GM18502 (cell line): ENCODE results near the gene DRGX.

ENCODE experiments used
- ATAC-seq: cut with Tn5 transposase; IDR thresholded peaks from one replicate; pipeline ENCODE4 v1.9.1; 2021; ENCODE audit warnings: mild to moderate bottlenecking; ENCODE audit not compliant: unreplicated experiment, poor library complexity

Gene DRGX

DNA sequence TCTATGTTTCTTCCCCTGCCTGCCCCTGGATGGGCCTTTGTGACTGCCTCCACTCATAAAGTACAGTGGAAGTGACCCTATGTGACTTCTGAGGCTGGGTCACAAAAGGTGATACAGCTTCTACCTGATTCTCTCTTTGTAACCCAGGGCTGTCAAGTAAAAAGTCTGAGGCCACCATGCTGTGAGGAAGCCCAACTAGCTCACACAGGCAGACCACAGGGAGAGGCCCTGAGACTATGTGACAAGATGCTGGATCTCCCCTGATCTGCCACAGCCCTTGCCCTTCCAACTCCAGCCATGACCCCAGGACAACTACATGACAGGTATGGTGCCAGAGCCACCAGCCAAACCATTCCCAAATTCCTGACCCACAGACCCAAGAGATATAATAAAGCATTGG, 45.8 kb downstream of the DRGX start:
- ATAC-seq, result no peak

DNA sequence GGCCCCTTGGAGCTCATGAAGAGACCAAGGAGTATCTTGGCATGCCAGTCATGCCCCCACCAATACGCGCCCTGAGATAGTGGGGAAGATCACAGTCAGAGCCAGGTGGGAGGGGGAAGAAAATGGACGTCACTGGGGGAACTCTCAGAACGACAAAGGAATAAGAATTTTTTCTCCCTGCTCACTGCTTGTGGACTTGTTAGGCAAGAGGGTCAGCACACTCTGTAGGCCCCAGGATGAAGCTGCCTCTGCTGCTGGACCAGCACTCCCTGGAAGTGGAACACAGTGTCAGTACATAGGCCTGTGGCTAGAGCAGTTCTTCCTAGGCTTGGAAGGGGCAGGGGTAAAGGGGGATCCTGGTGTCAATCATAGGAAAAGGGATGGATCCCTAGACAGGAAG, 46.5 kb downstream of the DRGX start:
- no peak for ATAC-seq

DNA sequence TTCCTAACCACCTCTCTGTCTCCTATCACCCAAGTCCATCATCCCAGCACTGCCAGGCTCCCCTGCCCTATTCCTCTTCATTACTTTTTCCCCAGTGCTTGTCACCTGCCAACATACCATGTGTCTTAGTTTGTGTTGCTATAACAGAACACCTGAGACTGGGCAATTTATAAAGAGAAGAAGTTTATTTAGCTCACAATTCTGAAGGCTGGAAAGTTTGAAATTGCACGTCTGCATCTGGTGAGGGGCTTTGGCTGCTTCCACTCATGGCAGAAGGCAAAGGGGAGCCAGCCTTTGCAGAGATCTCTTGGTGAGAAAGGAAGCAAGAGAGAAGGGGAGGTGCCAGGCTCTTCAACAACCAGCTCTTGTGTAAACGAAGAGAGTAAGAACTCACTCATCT, 47.3 kb downstream of the DRGX start:
- no peak for ATAC-seq

DNA sequence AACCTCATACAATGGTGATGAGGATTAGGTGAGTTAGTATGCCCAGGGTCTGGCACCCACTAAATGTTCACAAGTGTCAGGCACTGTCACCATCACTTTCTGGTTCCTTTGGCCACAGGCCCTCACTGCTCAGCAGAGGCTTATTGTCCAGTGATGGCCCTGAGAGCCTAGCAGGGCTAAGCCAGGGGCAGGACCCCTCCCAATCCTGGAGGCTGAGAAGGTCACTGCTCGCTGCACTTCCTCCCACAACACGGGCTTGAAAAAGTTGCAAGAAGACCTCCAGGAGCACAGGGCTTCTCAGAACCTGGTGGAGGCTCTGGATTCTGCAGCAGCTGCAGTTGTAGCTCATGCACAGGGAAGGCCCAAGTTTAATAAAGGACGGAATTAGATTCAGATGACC, 48.1 kb downstream of the DRGX start:
- no peak for ATAC-seq

DNA sequence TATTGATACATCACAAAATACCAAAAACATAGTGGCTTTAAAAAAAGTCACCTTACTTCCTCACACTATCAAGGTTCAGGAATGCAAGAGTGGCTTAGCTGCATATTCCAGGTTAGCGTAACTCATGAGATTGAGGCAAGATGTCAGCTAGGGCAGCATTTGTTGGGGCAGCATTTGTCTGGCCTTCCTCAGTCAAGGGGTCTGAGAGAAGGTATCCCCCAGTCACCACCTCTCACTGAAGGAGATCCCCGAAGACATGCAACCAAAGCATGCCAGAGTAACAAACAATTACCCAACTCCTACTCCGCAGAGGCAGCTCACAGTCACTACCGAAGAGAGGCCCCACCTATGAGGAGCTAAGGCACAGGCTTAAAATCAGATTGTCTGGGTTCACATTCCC, 48.5 kb downstream of the DRGX start:
- ATAC-seq, result no peak

DNA sequence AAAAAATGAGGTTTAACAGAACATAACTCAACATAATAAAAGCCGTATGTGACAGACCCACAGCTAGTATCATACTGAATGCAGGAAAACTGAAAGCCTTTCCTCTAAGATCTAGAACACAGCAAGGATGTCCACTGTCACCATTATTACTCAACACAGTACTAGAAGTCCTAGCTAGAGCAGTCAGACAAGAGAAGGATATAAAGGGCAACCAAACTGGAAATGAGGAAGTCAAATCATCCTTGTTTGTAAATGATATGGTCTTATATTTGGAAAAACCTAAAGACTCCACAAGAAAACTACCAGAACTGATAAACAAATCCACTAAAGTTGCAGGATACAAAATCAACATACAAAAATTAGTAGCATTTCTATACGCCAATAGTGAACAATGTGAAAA, 51.0 kb downstream of the DRGX start:
- no peak for ATAC-seq

DNA sequence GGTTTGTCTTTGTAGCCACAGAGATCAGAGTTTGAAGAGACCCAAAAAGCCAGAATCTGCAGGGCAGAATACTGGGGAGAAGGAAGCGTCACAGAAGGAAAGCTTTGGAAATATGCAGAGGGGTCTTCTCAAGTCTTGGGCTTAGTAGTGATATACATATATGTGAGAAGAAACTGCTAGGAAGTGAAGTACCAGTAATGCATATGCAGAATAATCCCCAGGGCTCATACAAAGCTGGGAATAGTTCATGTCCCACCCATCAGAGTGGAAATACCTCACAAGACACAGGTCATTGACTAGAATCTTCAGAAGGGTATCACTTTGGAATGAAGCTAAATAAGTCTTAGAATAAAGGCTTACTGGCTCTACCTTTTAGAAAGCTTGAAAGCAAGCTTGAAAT, 57.3 kb downstream of the DRGX start:
- ATAC-seq, result no peak

DNA sequence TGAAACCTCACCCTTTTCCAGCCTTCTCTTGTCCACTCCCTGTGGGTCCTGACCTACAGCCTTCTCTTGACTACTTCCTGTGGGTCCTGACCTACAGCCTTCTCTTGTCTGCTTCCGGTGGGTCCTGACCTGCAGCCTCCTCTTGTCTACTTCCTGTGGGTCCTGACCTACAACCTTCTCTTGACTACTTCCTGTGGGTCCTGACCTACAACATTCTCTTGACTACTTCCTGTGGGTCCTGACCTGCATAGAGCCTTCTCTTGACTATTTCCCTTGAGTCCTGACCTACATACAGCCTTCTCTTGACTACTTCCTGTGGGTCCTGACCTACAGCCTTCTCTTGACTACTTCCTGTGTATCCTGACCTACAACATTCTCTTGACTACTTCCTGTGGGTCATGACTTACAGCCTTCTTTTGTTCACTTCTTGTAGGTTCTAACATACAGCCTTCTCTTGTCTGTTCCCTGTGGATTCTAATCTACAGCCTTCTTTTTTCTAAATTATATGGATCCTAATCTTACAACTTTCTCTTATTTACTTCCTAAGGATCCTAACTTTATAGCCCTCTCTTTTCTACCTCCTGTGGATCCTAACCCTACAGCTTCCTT, 60.4 kb downstream of the DRGX start:
- no peak for ATAC-seq

DNA sequence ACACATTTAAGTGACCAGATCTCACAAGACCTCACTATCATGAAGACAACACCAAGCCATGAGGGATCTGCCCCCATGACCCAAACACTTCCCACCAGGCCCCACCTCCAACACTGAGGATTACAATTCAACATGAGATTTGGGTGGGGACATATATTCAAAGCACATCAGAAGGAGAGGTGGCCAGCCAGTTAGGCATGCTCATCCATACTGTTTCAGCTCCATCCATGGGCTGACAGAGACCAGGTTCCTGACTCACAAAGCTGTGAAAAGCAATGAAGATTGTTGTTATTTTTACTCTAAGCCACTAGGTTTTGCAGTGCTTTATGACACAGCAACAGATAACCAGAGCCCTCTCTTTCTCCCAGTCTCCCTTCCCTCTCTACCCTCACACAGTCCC, 60.9 kb downstream of the DRGX start:
- ATAC-seq, result no peak

DNA sequence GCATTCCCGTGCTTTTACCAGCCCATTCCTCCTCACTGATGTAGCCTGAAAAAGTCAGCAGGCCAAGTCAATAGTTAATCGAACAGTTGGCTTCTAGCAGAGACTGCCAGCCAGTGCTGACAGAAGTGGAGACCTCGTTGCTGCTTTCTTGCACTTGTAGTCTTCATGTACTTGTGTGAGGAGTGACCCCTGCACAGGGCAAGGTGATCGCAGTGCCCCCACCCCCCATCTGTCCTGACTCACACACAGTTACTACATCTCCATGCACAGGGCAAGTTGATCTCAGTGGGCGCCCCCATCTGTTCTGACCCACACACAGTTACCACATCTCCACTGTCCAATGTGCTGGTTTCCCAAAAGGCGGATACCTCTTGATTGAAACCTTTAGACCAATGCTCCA, 62.7 kb downstream of the DRGX start:
- no peak for ATAC-seq

DNA sequence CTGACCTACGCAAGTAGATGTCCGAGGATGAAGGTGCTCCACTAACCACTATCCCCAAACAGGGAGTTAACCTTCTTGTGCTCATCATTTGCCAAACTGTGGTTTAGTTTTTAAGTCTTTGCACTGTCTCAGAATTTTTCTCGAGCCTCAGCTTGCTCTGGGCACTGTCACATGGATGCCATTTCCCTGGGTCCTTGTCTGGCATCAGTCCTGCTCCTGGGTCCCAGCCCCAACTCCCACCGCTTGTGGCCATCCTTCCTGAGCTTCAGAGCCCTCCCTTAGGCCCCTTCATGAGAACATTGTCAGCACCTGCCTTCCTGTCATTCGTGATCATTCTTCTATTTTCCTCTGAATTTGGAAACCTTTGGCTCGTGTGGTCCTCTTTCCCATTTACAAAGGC, 63.1 kb downstream of the DRGX start:
- no peak for ATAC-seq

DNA sequence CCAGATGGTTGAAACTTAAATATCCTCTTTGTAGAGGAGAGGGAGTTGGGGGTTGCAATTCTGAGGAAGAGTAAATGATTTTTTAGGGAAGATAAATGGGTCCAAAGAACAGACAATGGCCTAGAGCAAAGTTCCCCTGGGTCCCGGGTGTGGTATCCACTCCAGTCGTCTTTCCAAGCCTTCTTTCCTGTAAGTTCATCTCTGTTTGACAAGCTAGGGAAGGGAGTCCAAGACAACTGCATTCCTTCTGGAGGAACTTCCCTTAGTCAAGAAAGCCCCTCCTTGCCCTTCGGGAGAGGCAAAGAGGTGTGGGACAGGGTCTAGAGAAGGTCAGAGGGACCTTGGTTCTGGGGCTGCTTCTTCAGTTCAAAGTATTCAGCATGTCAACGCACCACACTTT, 63.6 kb downstream of the DRGX start:
- no peak for ATAC-seq

DNA sequence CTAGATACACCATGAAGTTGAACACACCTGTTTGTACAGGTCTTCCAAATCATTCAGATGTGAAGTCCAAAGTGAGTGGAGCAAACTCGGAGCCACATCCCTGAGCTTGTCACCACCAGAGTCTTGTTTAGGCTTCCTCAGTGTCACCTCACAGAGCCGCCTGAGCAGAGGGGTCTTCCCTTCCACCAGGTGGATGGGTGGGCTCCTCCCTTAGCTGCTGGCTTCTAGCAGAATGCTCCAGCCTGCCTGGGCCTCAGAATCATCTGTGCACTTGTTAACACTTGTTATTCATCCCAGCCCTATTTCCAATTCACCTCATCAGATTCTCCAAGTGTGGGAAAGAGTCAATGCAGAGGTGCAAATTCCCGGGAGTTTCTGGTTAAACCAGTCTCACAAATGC, 64.5 kb downstream of the DRGX start:
- ATAC-seq, result no peak

DNA sequence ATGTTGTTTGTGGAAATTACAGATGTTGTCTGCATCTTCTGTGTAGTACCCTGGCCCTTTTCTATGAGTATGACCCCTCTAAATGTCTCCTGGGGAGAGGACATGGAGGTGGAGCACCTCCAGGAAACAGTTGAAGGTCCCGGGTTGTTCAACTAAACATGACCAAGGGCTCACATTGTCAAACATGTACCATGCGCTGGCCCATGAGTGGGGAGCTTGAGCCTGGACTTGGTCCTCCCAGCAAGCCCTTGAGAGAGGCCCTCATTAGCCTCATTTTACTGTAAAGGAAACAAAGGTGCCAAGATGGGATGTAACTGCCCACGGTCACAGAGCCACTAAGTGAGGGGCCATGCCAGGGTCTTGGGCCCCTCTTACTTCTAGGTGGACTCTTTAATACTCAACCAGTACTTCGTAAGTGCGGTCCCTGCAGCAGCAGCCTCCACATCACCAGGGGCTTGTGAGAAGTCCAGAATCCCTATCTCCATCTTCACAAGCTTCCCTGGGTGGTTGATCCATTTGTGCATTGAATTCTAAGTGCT, 65.7 kb downstream of the DRGX start:
- no peak for ATAC-seq

DNA sequence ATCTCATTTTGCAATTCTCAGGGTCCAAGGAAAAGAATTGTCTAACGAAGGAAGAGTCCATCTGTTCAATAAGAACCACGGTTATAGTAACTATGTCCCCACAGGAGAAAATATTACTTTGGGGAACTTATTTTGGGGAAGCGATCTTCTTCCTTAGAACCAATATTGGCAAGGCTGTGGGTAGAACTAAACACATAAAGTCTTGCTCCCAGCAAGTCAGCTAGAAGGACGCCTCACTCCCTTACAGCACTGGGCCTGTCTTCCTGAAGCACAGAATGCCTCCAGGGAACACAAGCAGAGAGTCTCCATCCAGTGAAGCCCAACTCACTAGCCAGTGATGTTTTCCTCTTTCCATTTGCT, 66.8 kb downstream of the DRGX start:
- no peak for ATAC-seq

DNA sequence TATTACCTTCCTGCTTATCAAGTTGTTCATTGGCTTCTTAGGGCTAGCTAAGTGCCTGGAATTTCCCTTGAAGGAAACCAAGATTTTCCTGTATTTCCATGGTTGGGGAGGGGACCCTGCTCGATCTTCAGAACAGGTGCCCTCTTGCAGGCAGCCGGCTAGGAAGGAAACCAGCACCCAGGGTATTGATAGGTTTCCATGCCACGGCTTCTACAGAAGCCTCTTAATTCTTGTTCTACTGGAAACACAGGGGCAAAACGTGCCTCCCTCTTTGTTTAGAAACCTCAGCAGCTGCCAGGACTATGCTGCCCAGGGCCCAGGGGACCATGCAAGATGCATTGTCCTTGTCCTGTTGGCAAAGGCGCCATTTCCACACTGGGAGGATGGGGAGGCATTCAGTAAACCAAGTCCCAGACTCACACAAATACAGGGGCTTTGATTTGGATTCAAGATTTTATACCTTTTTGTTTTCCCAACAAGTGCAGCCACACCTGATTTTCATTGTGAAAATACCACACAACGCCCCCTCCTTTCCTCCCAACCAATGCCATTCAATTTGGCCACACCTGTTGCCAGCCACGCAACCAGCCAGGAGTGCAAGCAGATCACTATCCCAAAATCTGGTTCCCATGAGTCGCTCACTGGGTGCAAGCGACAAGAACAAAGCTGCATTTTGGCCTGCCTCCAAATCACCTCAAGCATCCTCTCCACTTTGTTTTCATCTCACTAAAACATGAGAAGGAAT, 67.3 kb downstream of the DRGX start:
- no peak for ATAC-seq

DNA sequence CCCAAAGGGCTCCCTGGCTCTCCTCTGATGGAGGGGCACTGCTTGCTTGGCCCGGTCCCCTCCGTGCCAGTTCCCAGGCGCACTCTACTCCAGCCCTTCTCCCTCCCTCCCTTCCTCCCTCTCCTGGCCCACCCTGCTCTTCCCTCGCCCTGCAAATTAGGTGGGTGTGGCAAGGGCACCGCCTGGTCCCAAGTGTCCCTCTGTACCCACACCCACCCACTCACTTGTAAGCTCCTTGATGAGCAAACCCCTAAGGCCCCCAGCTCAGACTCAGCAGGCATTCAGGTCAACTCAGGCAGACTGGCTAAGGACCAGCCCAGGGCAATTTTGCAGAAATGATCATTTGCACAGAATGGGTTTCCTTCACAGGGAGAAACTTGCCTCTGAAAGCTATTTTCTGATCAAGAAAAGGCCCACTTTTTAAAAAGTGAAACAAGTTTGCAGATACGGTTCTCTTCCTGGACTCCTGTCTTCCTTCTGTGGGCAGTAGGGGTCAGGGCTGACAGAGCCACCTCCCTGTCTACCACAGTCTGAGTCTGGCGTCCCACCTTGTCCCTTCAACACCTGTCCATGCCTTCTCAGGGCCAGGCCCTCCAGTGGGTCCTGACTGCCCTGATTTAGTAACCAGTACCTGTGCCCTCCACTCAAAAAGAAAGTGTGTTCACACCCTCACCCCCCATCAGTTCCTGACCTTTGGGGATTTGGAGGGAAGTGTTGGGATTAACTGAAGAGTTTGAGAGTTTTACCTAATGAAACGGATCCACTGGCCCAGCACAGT, 68.7 kb downstream of the DRGX start:
- no peak for ATAC-seq

DNA sequence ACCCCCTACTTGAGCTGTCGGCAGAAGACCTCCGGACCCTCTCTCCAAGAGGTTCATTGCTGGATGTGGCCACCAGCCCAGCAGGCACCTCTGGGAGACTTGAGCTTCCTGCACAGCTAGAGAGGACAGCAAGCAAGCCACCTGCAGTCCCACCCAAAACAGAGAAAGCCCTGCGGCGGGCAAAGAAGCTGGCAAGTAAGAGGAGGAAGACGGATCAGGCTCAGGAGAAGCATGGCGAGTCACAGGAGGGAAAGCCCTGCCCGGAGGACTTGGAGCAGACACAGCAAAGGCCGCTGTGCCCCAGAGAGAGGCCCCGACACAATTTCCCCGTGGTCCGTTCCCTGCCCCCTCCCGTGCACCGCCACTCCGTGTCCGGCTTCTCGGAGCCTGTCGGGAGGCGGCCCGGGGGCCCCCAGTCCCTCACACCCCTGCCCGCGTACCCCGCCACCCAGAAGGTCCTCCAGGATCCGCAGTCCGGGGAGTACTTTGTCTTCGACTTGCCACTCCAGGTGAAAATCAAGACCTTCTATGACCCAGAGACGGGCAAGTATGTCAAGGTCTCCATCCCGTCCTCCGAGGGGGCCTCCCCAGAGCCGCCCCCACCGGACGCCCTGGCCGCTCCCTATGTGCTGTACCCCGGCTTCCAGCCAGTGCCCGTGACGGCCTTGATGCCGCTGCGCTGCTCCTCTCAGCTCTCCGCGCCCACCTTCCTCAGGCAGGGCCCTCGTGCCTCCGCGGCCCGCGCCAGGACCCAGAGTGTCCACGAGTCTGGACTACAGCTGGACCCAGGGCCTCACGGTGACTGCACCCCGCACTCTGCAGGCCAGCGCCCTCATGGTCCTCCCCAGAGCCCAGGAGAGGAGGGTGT, 69.7 kb downstream of the DRGX start:
- no peak for ATAC-seq

DNA sequence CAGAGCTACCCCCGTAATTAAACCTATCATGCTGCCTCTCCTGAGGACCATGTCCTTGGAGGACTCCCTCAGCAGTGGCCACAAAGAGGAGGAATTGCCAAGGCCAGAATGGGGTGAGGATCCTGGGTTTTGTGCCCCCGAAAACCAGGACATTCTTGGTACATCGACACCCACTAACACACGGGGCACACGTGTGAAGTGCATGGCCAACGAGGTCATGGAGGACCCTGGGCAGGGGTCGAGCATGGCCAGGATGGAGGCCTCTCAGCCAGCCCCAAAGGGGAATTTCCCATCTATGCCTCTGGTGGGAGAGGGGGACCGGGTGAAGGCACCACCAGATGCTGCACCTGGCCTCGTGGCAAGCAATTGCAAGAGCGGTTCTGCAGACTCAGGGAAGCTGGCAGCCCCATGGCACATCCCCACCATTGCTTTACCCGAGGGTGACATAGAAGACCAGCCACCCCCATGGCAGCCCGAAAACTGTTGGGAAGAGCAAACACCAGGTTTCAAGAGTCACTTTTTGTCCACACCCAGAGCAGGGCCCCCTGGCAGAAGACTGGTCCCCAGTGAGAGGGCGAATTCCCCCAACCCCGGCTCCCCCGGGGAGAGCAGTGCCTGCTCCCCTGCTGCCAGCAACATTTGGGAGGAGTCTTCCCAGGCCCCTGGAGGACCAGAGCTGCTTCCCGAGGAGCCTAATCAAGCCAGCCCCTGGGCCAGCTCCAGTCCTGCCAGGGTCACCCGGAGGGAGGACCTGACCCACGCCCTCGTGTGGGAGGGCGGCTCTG, 70.6 kb downstream of the DRGX start:
- ATAC-seq, result no peak

DNA sequence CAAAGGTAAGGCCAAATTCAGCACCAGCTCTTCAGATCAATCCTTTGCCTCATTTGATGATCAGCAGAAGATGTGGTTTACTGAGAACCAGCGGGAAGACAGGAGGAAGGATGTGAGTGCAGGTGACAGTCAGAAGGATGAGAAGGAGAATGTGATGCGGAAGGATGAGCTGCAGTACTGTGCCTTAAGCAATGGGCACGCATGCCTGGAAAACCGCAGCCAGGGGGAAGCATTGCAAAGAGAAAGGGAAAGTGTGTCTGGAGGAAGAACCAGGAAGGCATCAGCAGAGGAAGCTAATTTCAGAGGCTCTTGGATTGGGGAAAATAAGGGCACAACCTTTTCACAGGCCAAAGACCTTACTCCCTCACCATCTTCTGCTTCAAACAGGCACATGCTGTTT, 71.2 kb downstream of the DRGX start:
- ATAC-seq, result no peak
